GM12878 (cell line): Measurements from ENCODE around the gene ESCO1. TPM values are rescaled to one million over a fixed set of nuclear protein-coding genes. Genes with fewer than 3 reads are reported as not detected.
"Not testable (repeated sequence)": the region's sequence is repeated elsewhere in the genome, so short reads cannot be mapped to it uniquely, and the experiment has no call there.

ENCODE experiments used
- ATAC-seq: fragments of 200-7000 bp; cut with Tn5 transposase; 3 replicates; pipeline ENCODE4 v1.9.1; 2020; ENCODE audit warnings: mild to moderate bottlenecking, moderate library complexity
- BruUV-seq: library from RNA; stranded (reverse); fragments of 400-500 nt; replicated peaks from 2 replicates; lab custom pipeline; 2021; lab: Mats Ljungman, UMichigan
- CTCF ChIA-PET: fragments of 300-600 bp; sonication (Branson Sonifier 250); formaldehyde crosslinking; extraction: SDS; loops from one replicate; lab custom pipeline; 2021; ENCODE audit warnings: inconsistent platforms; lab: Yijun Ruan, JAX
- POLR2A ChIA-PET: fragments of 350-600 bp; formaldehyde crosslinking; extraction: SDS; loops from one replicate; lab custom pipeline; 2021; ENCODE audit warnings: inconsistent platforms; lab: Charles Lee
- RAD21 ChIA-PET: fragments of 300-600 bp; sonication (Branson Sonifier 250); formaldehyde crosslinking; loops from one replicate; lab custom pipeline; 2023; ENCODE audit warnings: antibody characterized with exemption; ENCODE audit not compliant: unreplicated experiment; lab: Charles Lee
- SMC1A ChIA-PET: fragments of 300-600 bp; sonication (Branson Sonifier 250); formaldehyde crosslinking; loops from one replicate; lab custom pipeline; 2023; ENCODE audit not compliant: unreplicated experiment, uncharacterized antibody; lab: Charles Lee
- DNase-seq: peaks from one replicate; pipeline ENCODE4 v3.0.0-alpha.2; 2011; ENCODE audit warnings: low read depth, low spot score
- FAIRE-seq: peaks from 3 replicates; lab custom pipeline; 2011; peaks lifted over from hg19 to GRCh38; lab: Jason Lieb, UNC
- H2AFZ ChIP-seq: 2 replicates; pipeline ENCODE4 v1.6.0; 2011; ENCODE audit warnings: low read depth, low read length, control low read depth; ENCODE audit not compliant: control insufficient read depth
- H3K27ac ChIP-seq: 2 replicates; pipeline ENCODE4 v1.5.1; 2011; ENCODE audit warnings: control low read depth; ENCODE audit not compliant: control insufficient read depth, insufficient read depth
- H3K27me3 ChIP-seq, 2 experiments: replicated peaks in 1 of 2; 2 replicates each; pipeline versions ENCODE4 v1.6.0 to v1.6.1; 2011; ENCODE audit warnings: low read length in 1 of 2; ENCODE audit not compliant: control insufficient read depth in 2 of 2, insufficient read depth in 2 of 2
- H3K36me3 ChIP-seq, 2 experiments: 2 replicates each; pipeline ENCODE4 v1.5.1; 2011; ENCODE audit warnings: low read length in 1 of 2; ENCODE audit not compliant: control insufficient read depth in 2 of 2, insufficient read depth in 2 of 2
- H3K4me1 ChIP-seq: 2 replicates; pipeline ENCODE4 v1.6.1; 2011; ENCODE audit warnings: mild to moderate bottlenecking, low read length, moderate library complexity, mixed read lengths; ENCODE audit not compliant: control insufficient read depth, insufficient read depth
- H3K4me2 ChIP-seq: 2 replicates; pipeline ENCODE4 v1.6.0; 2011; ENCODE audit warnings: control low read depth; ENCODE audit not compliant: control insufficient read depth, insufficient read depth
- H3K4me3 ChIP-seq: fragments of 200-600 bp; sonication (generic); 2 replicates; pipeline ENCODE4 v1.5.1; 2016
- H3K79me2 ChIP-seq: 2 replicates; pipeline ENCODE4 v1.6.0; 2011; ENCODE audit warnings: low read length; ENCODE audit not compliant: control insufficient read depth, insufficient read depth
- H3K9ac ChIP-seq: 2 replicates; pipeline ENCODE4 v1.8.0; 2011; ENCODE audit warnings: low read length, control low read depth, mixed read lengths; ENCODE audit not compliant: control insufficient read depth, insufficient read depth
- H3K9me3 ChIP-seq: replicated peaks from 3 replicates; pipeline ENCODE4 v1.5.1; 2011; ENCODE audit warnings: mild to moderate bottlenecking, low read length; ENCODE audit not compliant: control insufficient read depth, insufficient read depth
- H4K20me1 ChIP-seq: 2 replicates; pipeline ENCODE4 v1.6.0; 2011; ENCODE audit not compliant: control insufficient read depth, insufficient read depth
- CBFB ChIP-seq: IDR thresholded peaks from 2 replicates; pipeline ENCODE4 v1.6.1; 2016; ENCODE audit warnings: antibody characterized with exemption, low read depth
- CREM ChIP-seq: IDR thresholded peaks from 2 replicates; pipeline ENCODE4 v1.6.1; 2014; ENCODE audit warnings: antibody characterized with exemption, low read depth
- FOXM1 ChIP-seq: IDR thresholded peaks from 2 replicates; pipeline ENCODE4 v1.6.1; 2012; ENCODE audit warnings: low read depth, mild to moderate bottlenecking, inconsistent platforms, low read length, moderate library complexity
- GATAD2B ChIP-seq: fragments of 450-650 bp; conservative IDR thresholded peaks from 2 replicates; pipeline ENCODE4 v1.6.1; 2017; ENCODE audit warnings: low read depth, mild to moderate bottlenecking, moderate library complexity
- HDGF ChIP-seq: fragments of 450-650 bp; IDR thresholded peaks from 2 replicates; pipeline ENCODE4 v1.6.1; 2016; ENCODE audit warnings: antibody characterized with exemption
- MTA3 ChIP-seq: IDR thresholded peaks from 2 replicates; pipeline ENCODE4 v1.6.1; 2012; ENCODE audit warnings: low read length, inconsistent platforms, borderline replicate concordance
- NFYA ChIP-seq: IDR thresholded peaks from 2 replicates; pipeline ENCODE4 v1.6.1; 2011; ENCODE audit warnings: low read depth, mild to moderate bottlenecking, low read length, improper control_type of control experiment, borderline replicate concordance
- POLR2AphosphoS2 ChIP-seq: IDR thresholded peaks from 2 replicates; pipeline ENCODE4 v1.6.1; 2011; ENCODE audit warnings: low read depth, mild to moderate bottlenecking, low read length, improper control_type of control experiment, moderate library complexity
- SRF ChIP-seq, 2 experiments: IDR thresholded peaks; 2 replicates each; pipeline ENCODE4 v1.6.1; 2011; ENCODE audit warnings: low read depth in 2 of 2, low read length in 2 of 2, mild to moderate bottlenecking in 1 of 2, moderate library complexity in 1 of 2
- ZSCAN29 ChIP-seq: fragments of 450-650 bp; IDR thresholded peaks from 2 replicates; pipeline ENCODE4 v1.6.1; 2017; ENCODE audit warnings: mild to moderate bottlenecking, moderate library complexity
- WGBS: methylation state at CpG from one replicate; pipeline ENCODE4 v1.1.6; 2016; ENCODE audit warnings: low lambda C conversion rate; ENCODE audit not compliant: insufficient replicate concordance, insufficient coverage; ENCODE audit errors: missing lambda C conversion rate; 5-methylcytosine and 5-hydroxymethylcytosine counted together
- in situ Hi-C: fragments of 300-500 bp; cut with MboI; formaldehyde crosslinking; loops from 9 replicates; pipeline ENCODE4 v1.14.3; 2018; ENCODE audit warnings: mixed read lengths
- intact Hi-C: fragments of 100-400 bp; cut with micrococcal nuclease; formaldehyde crosslinking; loops from one replicate; pipeline ENCODE4 v1.14.2; 2022; ENCODE audit not compliant: unreplicated experiment
- polyA plus RNA-seq, 11 experiments: library from polyadenylated mRNA; depleted of rRNA in 4 of 11; unstranded in 6 of 11; stranded (reverse) in 5 of 11; fragments of >200 nt; fragmentation: Nextera tagmentation in 4 of 11; fragmentation: Illumina TruSeq in 1 of 11; extraction: Ambion mirVana in 4 of 11; extraction: Trizol in 1 of 11; gene quantifications; 1 replicate in 1 of 11; 2 replicates in 10 of 11; pipeline versions ENCODE4 v1.2.1 to v1.2.3, GENCODE V29; 2011 to 2016; ENCODE audit warnings: inconsistent platforms in 2 of 11, missing spikeins in 2 of 11, low read depth in 1 of 11
- total RNA-seq, 4 experiments: library from RNA; depleted of rRNA in 3 of 4; stranded (reverse); fragments of >200 nt in 3 of 4; fragmentation: Illumina TruSeq in 1 of 4; extraction: Trizol in 1 of 4; gene quantifications; 2 replicates each; pipeline versions ENCODE4 v1.2.1 to v1.2.3, GENCODE V29; 2013 to 2021
- TF ChIP-seq, protein P1 (sequence below), 3 experiments: IDR thresholded peaks in 2 of 3; conservative IDR thresholded peaks in 1 of 3; 2 replicates each; pipeline ENCODE4 v1.5.1; 2011; ENCODE audit warnings: low read depth in 3 of 3, low read length in 3 of 3, mild to moderate bottlenecking in 3 of 3, control low read depth in 2 of 3, moderate library complexity in 2 of 3, inconsistent platforms in 1 of 3, mixed read lengths in 1 of 3; ENCODE audit not compliant: control insufficient read depth in 2 of 3, insufficient read depth in 1 of 3; ENCODE audit errors: extremely low read depth in 1 of 3

ESCO1 gene
- total and polyA plus RNA-seq, 10 of the 15 experiments (the other 5 are each of a cell fraction or from before 2014, with no cell fraction given) = 8.6 to 22.4 (median 12.4) TPM

- in situ Hi-C loops = loop anchor here (25.0 kb wide), 2 partner anchors 559 to 1841 kb away; partner anchors contain the start of gene RIOK3
- H3K27me3 ChIP-seq, intact Hi-C loops, H2AFZ ChIP-seq, RAD21 ChIA-PET, SMC1A ChIA-PET, DNase-seq, H3K4me2 ChIP-seq, H3K27ac ChIP-seq, H4K20me1 ChIP-seq, H3K9ac ChIP-seq, FAIRE-seq, H3K4me3 ChIP-seq, ATAC-seq, BruUV-seq, H3K9me3 ChIP-seq, CTCF ChIA-PET, H3K4me1 ChIP-seq: not testable (repeated sequence)
- POLR2A ChIA-PET = interaction anchor here (0.6 kb wide), 1 partner anchor 14 kb away, joined by 12 read pairs; no protein-coding TSS in a partner anchor
- peaks cover 5 to 23% of the 10 kb centered on the region in 2 experiments for H3K36me3 ChIP-seq
- peaks cover 65% of the 10 kb centered on the region for H3K79me2 ChIP-seq
- 89% methylated on average over 9 of the region's 9 CpGs for WGBS
Observed at GRCh38 chr18:21621640-21622039, 21.1 kb upstream of the ESCO1 start.

GRCh38 chr18:21612125-21613039, 11.9 kb upstream of the ESCO1 start, which contains the start of gene SNRPD1:
Gene SNRPD1, plus strand, starts transcription at chr18:21612314. Its CDS starts 116 bp downstream, at chr18:21612430.
- intact Hi-C loops = loop anchor here (1.0 to 10.0 kb wide), 4 partner anchors 92 to 242 kb away; partner anchors contain the start of genes ABHD3 and MIB1
- Histone ChIP-seq H3K4me3 (peak within 1 kb of the TSS; percentile 83), H3K79me2 (peaks cover 50% of the 10 kb centered on the region), H2AFZ (peak within 1 kb of the TSS; percentile 83), H3K27me3 (no peaks in the 10 kb centered on the region), H3K9me3 (no peaks in the 10 kb centered on the region), H3K4me1 (no peaks in the 10 kb centered on the region), H3K4me2 (peak within 1 kb of the TSS; percentile 88), H3K9ac (peak within 1 kb of the TSS; percentile 89), H3K36me3 (no peaks in the 10 kb centered on the region), H3K27ac (peak within 1 kb of the TSS; percentile 95), H4K20me1 (no peaks in the 10 kb centered on the region)
- WGBS = 1% methylated on average over 59 of the region's 59 CpGs
- ChIA-PET SMC1A (interaction anchor here (0.8 to 2.5 kb wide), 9 partner anchors 10 to 131 kb away, joined by 3 to 17 read pairs (median 5); partner anchors contain the start of genes ESCO1 and MIB1), CTCF (interaction anchor here (0.6 to 10.6 kb wide), 13 partner anchors 12 to 238 kb away, joined by 3 to 173 read pairs (median 5); partner anchors contain the start of genes ABHD3, ESCO1 and MIB1), RAD21 (interaction anchor here (0.7 to 2.4 kb wide), 5 partner anchors 11 to 242 kb away, joined by 3 to 17 read pairs (median 4); partner anchors contain the start of gene ESCO1), POLR2A (interaction anchor here (0.6 to 3.2 kb wide), 6 partner anchors 10 to 128 kb away, joined by 4 to 19 read pairs (median 4); partner anchors contain the start of genes ESCO1 and MIB1)
- ATAC-seq (peak; percentile 98), FAIRE-seq (peak; percentile 77), DNase-seq (peak; percentile 71)
- in situ Hi-C loops = loop anchor here (25.0 kb wide), 2 partner anchors 550 to 1850 kb away; partner anchors contain the start of gene RIOK3
- TSS peak; percentile 88 for BruUV-seq
- peak; percentile 49; the same call in 1 of the 2 replicates for TF ChIP-seq FOXM1
- TF ChIP-seq, protein P1, sequence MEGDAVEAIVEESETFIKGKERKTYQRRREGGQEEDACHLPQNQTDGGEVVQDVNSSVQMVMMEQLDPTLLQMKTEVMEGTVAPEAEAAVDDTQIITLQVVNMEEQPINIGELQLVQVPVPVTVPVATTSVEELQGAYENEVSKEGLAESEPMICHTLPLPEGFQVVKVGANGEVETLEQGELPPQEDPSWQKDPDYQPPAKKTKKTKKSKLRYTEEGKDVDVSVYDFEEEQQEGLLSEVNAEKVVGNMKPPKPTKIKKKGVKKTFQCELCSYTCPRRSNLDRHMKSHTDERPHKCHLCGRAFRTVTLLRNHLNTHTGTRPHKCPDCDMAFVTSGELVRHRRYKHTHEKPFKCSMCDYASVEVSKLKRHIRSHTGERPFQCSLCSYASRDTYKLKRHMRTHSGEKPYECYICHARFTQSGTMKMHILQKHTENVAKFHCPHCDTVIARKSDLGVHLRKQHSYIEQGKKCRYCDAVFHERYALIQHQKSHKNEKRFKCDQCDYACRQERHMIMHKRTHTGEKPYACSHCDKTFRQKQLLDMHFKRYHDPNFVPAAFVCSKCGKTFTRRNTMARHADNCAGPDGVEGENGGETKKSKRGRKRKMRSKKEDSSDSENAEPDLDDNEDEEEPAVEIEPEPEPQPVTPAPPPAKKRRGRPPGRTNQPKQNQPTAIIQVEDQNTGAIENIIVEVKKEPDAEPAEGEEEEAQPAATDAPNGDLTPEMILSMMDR (IDR thresholded peaks at IDR 0.05 in 2 of 3, conservative IDR thresholded peaks at IDR 0.05 in 1 of 3; ENCODE audit: control insufficient read depth in 2 of 3, extremely low read depth in 1 of 3, insufficient read depth in 1 of 3, low read depth in 3 of 3, low read length in 3 of 3) = peak; percentile 97 to 98 (median 98)
- TF ChIP-seq GATAD2B = peak; percentile 86
- TF ChIP-seq CREM = peak; percentile 89
- peak; percentile 92 for TF ChIP-seq POLR2AphosphoS2
- TF ChIP-seq SRF (IDR thresholded peaks at IDR 0.05; ENCODE audit: low read depth in 2 of 2, low read length in 2 of 2) = peak in 1 of 2 experiments; percentile 8; a peak in 1 of 4 replicates
- no peak for TF ChIP-seq MTA3
- peak; percentile 61; the same call in 1 of the 2 replicates for TF ChIP-seq HDGF
- TF ChIP-seq CBFB = peak; percentile 70
- TF ChIP-seq ZSCAN29 = no peak
- TF ChIP-seq NFYA = no peak
